SJSA1 (cell line): Measurements from ENCODE around the gene ZFAND2B. TPM values are rescaled to one million over a fixed set of nuclear protein-coding genes. Genes with fewer than 3 reads are reported as not detected.
"Not testable (repeated sequence)": the region's sequence is repeated elsewhere in the genome, so short reads cannot be mapped to it uniquely, and the experiment has no call there.

ENCODE experiments used
- DNase-seq, 2 experiments: peaks; one replicate each; pipeline ENCODE4 v3.0.0-alpha.2; 2015 to 2020; ENCODE audit warnings: low spot score in 2 of 2, low read depth in 1 of 2
- H3K27ac ChIP-seq: fragments of 250-450 bp; sonication (Bioruptor Pico); 2 replicates; pipeline ENCODE4 v1.5.1; 2020; ENCODE audit warnings: mild to moderate bottlenecking, moderate library complexity
- H3K27me3 ChIP-seq: fragments of 250-450 bp; sonication (Bioruptor Pico); replicated peaks from 2 replicates; pipeline ENCODE4 v1.5.1; 2020; ENCODE audit warnings: mild to moderate bottlenecking, moderate library complexity
- H3K36me3 ChIP-seq: fragments of 250-450 bp; sonication (Bioruptor Pico); 2 replicates; pipeline ENCODE4 v1.5.1; 2020; ENCODE audit warnings: mild to moderate bottlenecking
- H3K4me1 ChIP-seq: fragments of 250-450 bp; sonication (Bioruptor Pico); replicated peaks from 2 replicates; pipeline ENCODE4 v1.6.1; 2021; ENCODE audit warnings: mild to moderate bottlenecking
- H3K4me3 ChIP-seq: fragments of 250-450 bp; sonication (Bioruptor Pico); 2 replicates; pipeline ENCODE4 v1.5.1; 2020; ENCODE audit warnings: mild to moderate bottlenecking
- H3K9me3 ChIP-seq: fragments of 250-450 bp; sonication (Bioruptor Pico); replicated peaks from 2 replicates; pipeline ENCODE4 v1.5.1; 2020; ENCODE audit warnings: mild to moderate bottlenecking
- total RNA-seq: library from RNA; depleted of rRNA; stranded (reverse); fragments of >200 nt; shearing (Covaris generic); gene quantifications from 2 replicates; pipeline ENCODE4 v1.2.3, GENCODE V29; 2014

The ZFAND2B gene
- total RNA-seq, 1 experiment from 2014 or later: 42.7 TPM

DNA sequence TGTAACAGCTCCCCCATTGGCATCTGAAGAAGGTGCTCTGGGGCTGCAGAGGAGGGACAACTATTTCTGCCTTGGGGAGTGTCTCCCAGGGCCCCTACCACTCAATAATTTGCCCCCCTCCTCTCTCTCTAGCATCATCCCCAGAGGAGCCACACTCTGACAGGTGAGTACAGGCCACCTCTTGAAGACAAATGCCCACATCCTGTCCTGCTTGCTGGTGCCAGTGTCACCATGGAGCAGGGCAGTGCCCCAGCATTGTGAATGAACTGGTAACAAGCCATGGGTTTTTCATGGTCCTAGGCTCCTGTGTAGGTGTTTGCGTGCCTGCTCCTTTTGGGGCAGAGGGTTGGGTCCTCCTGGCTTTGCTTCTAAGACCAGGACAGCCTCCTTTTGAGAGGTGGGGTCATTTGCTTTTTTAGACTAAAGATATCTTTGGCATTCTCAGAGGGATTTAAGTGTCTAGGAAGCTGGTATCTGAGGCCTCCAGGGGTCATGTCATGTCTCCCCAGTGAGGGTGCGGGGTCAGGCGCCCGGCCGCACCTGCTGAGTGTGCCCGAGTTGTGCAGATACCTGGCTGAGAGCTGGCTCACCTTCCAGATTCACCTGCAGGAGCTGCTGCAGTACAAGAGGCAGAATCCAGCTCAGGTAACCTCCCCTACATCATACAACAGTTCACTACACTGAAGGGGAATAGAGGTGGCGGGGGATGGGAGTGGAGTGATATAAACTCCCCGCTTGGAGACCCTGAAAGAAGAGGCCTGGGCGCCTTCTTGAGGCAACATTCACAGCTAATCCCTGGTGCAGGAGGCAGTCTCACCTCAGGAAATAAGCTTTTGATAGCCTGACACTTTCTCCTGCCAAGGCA, 26.7 kb upstream of the ZFAND2B start:
- Histone ChIP-seq H3K36me3 (peaks cover 59% of the 10 kb centered on the region), H3K9me3 (no peaks in the 10 kb centered on the region), H3K4me3 (no peak overlapping the region), H3K27me3 (no peaks in the 10 kb centered on the region), H3K4me1 (peaks cover 17% of the 10 kb centered on the region), H3K27ac (no peak overlapping the region)
- DNase-seq: no peak

DNA sequence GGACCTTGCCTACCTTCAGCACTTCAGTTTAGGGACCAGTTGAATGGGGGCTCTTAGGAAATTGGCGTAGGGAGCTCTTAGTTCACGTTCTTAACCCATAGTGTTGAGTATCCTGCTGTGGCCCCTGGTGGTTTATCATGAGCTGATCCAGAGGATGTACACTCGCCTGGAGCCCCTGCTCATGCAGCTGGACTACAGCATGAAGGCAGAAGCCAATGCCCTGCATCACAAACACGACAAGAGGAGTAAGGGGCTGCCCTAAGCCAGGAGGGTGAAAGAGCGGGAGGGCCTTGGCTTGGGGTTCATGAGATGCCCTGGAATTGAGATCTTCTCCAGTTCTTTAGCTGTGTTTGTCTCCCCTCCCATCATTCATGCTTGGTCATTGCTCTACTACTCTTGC, 25.6 kb upstream of the ZFAND2B start:
- H3K4me1 ChIP-seq: peaks cover 13% of the 10 kb centered on the region
- H3K9me3 ChIP-seq: no peaks in the 10 kb centered on the region
- no peak for DNase-seq
- H3K36me3 ChIP-seq: peaks cover 55% of the 10 kb centered on the region
- H3K27me3 ChIP-seq: no peaks in the 10 kb centered on the region
- H3K27ac ChIP-seq: no peak overlapping the region
- H3K4me3 ChIP-seq: no peak overlapping the region

DNA sequence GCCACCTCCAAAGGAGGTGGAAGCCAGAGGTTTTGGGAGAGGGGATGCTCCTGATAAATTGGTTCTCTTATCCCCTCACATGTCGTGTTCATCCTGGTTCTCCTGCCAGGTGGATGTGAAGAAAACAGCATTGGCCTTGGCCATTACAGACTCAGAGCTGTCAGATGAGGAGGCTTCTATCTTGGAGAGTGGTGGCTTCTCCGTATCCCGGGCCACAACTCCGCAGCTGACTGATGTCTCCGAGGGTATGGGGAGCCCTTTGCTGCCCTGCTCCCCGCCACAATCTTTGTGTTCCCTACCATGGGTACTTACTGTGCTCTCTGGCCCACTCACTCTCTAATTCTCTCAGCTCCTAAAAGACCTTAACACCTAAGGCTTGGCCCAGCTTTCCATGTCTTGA, 25.1 kb upstream of the ZFAND2B start:
- Histone ChIP-seq H3K4me3 (no peak overlapping the region), H3K36me3 (peaks cover 54% of the 10 kb centered on the region), H3K27me3 (no peaks in the 10 kb centered on the region), H3K9me3 (no peaks in the 10 kb centered on the region), H3K4me1 (peaks cover 8% of the 10 kb centered on the region), H3K27ac (no peak overlapping the region)
- DNase-seq: no peak

DNA sequence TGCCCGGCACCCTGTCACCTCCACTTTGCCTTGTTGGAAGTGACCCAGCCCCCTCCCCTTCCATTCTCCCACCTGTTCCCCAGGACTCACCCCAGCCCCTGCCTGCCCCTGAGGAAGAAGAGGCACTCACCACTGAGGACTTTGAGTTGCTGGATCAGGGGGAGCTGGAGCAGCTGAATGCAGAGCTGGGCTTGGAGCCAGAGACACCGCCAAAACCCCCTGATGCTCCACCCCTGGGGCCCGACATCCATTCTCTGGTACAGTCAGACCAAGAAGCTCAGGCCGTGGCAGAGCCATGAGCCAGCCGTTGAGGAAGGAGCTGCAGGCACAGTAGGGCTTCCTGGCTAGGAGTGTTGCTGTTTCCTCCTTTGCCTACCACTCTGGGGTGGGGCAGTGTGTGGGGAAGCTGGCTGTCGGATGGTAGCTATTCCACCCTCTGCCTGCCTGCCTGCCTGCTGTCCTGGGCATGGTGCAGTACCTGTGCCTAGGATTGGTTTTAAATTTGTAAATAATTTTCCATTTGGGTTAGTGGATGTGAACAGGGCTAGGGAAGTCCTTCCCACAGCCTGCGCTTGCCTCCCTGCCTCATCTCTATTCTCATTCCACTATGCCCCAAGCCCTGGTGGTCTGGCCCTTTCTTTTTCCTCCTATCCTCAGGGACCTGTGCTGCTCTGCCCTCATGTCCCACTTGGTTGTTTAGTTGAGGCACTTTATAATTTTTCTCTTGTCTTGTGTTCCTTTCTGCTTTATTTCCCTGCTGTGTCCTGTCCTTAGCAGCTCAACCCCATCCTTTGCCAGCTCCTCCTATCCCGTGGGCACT, 24.0 kb upstream of the ZFAND2B start:
- H3K4me1 ChIP-seq: peaks cover 8% of the 10 kb centered on the region
- H3K9me3 ChIP-seq: no peaks in the 10 kb centered on the region
- H3K4me3 ChIP-seq: no peak overlapping the region
- DNase-seq: no peak
- no peaks in the 10 kb centered on the region for H3K27me3 ChIP-seq
- no peak overlapping the region for H3K27ac ChIP-seq
- H3K36me3 ChIP-seq: peaks cover 50% of the 10 kb centered on the region

DNA sequence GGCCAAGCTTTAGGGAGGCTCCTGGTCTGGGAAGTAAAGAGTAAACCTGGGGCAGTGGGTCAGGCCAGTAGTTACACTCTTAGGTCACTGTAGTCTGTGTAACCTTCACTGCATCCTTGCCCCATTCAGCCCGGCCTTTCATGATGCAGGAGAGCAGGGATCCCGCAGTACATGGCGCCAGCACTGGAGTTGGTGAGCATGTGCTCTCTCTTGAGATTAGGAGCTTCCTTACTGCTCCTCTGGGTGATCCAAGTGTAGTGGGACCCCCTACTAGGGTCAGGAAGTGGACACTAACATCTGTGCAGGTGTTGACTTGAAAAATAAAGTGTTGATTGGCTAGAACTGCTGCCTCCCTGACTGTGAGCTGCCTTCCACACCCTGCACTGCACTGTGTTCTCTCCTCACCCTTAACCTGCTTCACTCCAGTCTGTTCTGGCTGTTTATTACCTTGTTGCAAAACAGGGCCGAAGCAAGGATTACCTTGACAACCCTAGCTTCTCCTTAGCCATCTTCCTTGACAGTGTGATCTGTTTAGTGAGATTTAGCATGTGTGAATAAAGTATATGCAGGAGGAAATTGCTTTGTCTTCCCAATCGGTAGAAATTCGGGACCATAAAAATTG, 23.3 kb upstream of the ZFAND2B start:
- Histone ChIP-seq H3K27ac (no peak overlapping the region), H3K27me3 (no peaks in the 10 kb centered on the region), H3K9me3 (no peaks in the 10 kb centered on the region), H3K4me3 (no peak overlapping the region), H3K36me3 (peaks cover 50% of the 10 kb centered on the region), H3K4me1 (peaks cover 8% of the 10 kb centered on the region)
- no peak for DNase-seq

DNA sequence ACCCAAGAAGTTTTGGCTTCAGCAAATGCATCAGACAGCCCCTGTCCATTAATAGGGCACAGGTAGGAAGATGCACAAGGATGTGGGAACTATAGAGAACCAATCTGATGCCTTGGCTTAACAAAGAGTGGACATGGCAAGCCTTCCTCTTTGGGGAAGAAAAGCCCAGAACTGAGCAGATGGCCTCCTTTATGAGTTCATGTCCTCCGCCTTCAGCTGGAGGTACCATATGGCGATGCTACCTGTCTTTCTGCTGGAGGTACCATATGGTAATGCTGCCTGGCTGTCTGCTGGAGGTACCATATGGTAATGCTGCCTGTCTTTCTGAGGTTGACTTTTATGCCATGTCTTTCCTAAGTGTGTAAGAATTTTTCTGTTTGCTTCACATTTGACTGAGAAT, 22.5 kb upstream of the ZFAND2B start:
- no peak for DNase-seq
- Histone ChIP-seq H3K4me3 (no peak overlapping the region), H3K9me3 (no peaks in the 10 kb centered on the region), H3K27me3 (0 out of 2 replicates have a peak, but pooled peaks cover under 1% of the 10 kb centered on the region), H3K36me3 (peaks cover 50% of the 10 kb centered on the region), H3K4me1 (peaks cover 3% of the 10 kb centered on the region), H3K27ac (no peak overlapping the region)

DNA sequence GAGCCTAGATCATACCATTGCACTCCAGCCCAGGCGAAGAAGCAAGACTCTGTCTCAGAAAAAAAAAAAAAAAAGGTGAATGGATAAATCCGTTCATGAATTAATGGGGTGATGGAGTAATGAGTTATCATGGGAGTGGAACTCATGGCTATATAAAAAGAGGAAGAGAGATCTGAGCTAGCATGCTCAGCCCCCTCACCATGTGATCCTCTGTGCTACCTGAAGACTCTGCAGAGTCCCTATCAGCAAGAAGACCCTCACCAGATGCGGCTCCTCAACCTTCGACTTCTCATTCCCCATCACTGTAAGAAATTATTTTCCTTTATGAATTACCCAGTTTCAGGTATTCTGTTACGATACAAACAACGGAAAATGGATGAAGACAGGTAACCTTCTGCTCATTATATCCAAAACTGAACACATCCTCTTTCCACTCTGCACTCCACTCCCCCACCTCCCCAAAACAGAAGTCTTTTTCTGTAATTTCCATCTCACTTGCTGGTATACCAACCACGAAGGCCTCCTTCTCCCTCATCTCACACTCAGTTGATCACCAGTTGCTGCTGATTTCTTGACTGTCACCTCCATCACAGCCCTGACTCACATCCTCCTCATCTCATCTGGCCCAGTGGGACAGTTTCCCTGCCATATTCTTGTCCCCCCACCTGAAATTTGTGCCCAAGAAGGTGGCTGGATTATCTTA, 19.7 kb upstream of the ZFAND2B start:
- H3K4me3 ChIP-seq: no peak overlapping the region
- H3K36me3 ChIP-seq: peaks cover 23% of the 10 kb centered on the region
- no peaks in the 10 kb centered on the region for H3K9me3 ChIP-seq
- no peaks in the 10 kb centered on the region for H3K4me1 ChIP-seq
- H3K27me3 ChIP-seq: 0 out of 2 replicates have a peak, but pooled peaks cover 3% of the 10 kb centered on the region
- no peak for DNase-seq
- H3K27ac ChIP-seq: no peak overlapping the region

DNA sequence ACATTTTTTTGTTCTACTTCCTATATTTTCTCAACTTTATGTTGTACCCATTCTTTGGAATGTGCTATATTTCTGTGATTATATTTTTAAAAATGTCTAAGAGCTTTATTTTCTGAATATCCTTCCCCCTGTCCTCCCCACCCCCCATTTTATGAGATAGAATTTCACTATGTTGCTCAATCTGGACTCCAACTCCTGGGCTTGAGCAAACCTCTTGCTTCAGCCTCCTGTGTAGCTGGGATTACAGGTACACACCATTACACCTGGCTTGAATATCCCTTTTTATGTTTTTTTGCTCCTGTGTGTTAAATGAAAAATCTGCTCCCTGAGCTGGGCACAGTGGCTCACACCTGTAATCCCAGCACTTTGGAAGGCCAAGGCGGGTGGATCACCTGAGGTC, 9.2 kb upstream of the ZFAND2B start:
- H3K4me1 ChIP-seq: no peaks in the 10 kb centered on the region
- no peaks in the 10 kb centered on the region for H3K9me3 ChIP-seq
- peaks cover 4% of the 10 kb centered on the region for H3K27me3 ChIP-seq
- no peak overlapping the region for H3K4me3 ChIP-seq
- no peak for DNase-seq
- H3K36me3 ChIP-seq: no peaks in the 10 kb centered on the region
- no peak overlapping the region for H3K27ac ChIP-seq

DNA sequence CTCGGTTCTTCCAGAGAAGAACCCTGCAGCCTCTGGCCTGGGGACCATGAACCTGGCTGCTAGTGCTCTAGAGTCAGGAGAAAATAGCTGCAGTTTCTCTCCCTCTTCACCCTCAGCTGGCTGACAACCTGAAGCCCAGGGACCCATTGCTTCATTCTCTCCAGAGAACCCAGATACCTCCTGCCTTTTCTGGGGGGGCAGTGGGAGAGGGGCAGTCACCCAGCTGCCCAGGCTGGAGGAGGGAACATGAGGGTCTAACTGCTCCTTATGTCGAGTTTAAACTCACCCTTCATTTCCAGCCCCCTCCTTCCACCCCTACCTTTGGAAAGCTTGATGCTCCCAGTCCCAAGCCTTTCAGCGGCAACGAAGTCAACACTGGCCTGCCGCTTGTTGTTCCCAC, 7.6 kb upstream of the ZFAND2B start:
- Histone ChIP-seq H3K9me3 (no peaks in the 10 kb centered on the region), H3K36me3 (no peaks in the 10 kb centered on the region), H3K27me3 (peaks cover 4% of the 10 kb centered on the region), H3K4me3 (no peak overlapping the region), H3K4me1 (no peaks in the 10 kb centered on the region), H3K27ac (no peak overlapping the region)
- DNase-seq: no peak

DNA sequence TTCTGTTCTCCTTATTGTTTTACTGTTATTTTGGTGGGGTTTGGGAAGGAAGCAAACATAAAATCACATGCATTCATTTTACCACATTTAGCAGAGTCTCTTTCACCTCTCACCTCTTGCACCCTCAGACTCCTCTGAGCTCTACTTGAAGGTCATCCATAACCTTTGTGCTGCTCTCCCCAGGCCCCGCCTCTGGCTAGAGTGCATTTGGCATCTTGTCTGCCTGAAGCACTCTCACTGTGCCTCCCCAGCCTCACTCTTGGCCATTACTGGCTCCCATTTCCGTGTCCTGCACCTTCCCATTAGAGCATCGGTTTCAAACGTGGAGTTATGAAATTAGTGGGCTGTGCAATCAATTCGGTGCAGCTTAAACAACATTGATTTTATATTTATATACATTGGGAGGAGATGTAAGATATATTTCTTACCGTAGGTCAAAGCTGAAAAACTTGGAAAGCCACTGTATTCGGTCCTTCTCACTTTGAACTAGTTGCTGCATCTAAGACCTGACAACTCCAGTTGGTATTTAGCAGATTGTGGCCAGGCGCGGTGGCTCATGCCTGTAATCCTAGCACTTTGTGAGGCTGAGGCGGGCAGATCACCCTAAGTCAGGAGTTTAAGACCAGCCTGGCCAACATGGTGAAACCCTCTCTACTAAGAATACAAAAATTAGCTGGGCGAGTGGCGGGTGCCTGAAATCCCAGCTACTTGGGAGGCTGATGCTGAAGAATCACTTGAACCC, 6.9 kb upstream of the ZFAND2B start:
- DNase-seq: no peak
- H3K9me3 ChIP-seq: no peaks in the 10 kb centered on the region
- peaks cover 4% of the 10 kb centered on the region for H3K27me3 ChIP-seq
- no peak overlapping the region for H3K4me3 ChIP-seq
- H3K4me1 ChIP-seq: no peaks in the 10 kb centered on the region
- H3K36me3 ChIP-seq: no peaks in the 10 kb centered on the region
- no peak overlapping the region for H3K27ac ChIP-seq

DNA sequence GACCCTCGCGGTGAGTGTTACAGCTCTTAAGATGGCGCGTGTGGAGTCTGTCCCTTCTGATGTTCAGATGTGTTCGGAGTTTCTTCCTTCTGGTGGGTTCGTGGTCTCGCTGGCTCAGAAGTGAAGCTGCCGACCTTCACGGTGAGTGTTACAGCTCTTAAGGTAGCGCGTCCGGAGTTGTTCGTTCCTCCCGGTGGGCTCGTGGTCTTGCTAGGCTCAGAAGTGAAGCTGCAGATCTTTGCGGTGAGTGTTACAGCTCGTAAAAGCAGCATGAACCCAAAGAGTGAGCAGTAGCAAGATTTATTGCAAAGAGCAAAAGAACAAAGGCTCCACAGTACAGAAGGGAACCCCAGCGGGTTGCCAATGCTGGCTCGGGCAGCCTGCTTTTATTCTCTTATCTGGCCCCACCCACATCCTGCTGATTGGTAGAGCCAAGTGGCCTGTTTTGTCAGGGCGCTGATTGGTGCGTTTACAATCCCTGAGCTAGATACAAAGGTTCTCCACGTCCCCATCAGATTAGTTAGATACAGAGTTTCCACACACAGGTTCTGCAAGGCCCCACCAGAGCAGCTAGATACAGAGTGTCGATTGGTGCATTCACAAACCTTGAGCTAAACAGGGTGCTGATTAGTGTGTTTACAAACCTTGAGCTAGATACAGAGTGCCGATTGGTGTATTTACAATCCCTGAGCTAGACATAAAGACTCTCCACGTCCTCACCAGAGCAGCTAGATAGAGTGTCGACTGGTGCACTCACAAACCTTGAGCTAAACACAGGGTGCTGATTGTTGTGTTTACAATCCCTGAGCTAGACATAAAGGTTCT, 5.9 kb upstream of the ZFAND2B start:
- H3K27me3 ChIP-seq, H3K4me1 ChIP-seq, H3K27ac ChIP-seq, DNase-seq, H3K9me3 ChIP-seq, H3K36me3 ChIP-seq, H3K4me3 ChIP-seq: not testable (repeated sequence)

DNA sequence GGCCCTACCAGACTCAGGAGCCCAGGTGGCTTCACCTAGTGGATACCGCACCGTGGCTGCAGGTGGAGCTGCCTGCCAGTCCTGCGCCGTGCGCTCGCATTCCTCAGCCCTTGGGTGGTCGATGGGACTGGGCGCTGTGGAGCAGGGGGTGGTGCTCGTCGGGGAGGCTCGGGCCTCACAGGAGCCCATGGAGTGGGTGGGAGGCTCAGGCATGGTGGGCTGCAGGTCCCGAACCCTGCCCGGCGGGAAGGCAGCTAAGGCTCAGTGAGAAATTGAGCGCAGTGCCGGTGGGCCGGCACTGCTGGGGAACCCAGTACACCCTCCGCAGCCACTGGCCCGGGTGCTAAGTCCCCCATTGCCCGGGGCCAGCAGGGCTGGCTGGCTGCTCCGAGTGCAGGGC, 5.3 kb upstream of the ZFAND2B start:
- H3K36me3 ChIP-seq, DNase-seq, H3K4me1 ChIP-seq: not testable (repeated sequence)

More for the DNA sequence above, 5.3 kb upstream of the ZFAND2B start:
- H3K27me3 ChIP-seq, H3K9me3 ChIP-seq, H3K4me3 ChIP-seq, H3K27ac ChIP-seq: not testable (repeated sequence)
